Right renal pelvis (tissue), 4 donors: ENCODE data around the gene CCDC194. TPM values are rescaled to one million over a fixed set of nuclear protein-coding genes. Genes with fewer than 3 reads are reported as not detected.

ENCODE experiments used
- DNase-seq, 4 donors: peaks; one replicate each; pipeline ENCODE4 v3.0.0-alpha.2; 2013; ENCODE audit warnings: low read depth in 4 of 4, low spot score in 3 of 4, missing footprints in 1 of 4
- polyA plus RNA-seq, 4 donors: library from polyadenylated mRNA; unstranded; fragments of 120-200 nt; gene quantifications; one replicate each; pipeline ENCODE4 v1.2.1, GENCODE V29; 2013; ENCODE audit not compliant: insufficient read length in 4 of 4

The CCDC194 gene
- polyA plus RNA-seq = 1 to 10 TPM in 3 of 4 donors, under 1 TPM in 1; 0.76 to 1.8 (median 1.5) TPM

- no peak for DNase-seq
Observed at GRCh38 chr19:17393914-17394313, at the start of gene CCDC194. CCDC194 (minus strand) TSS chr19:17394196; CDS start chr19:17394158, 38 bp downstream.

GRCh38 chr19:17441241-17442021 lies 47.4 kb upstream of the CCDC194 start:
- DNase-seq = no peak

- DNase-seq = no peak
Observed at GRCh38 chr19:17436874-17437267, 42.9 kb upstream of the CCDC194 start.

GRCh38 chr19:17436094-17436873 lies 42.3 kb upstream of the CCDC194 start:
- DNase-seq = no peak

- no peak for DNase-seq
Observed at GRCh38 chr19:17435218-17435617, 41.2 kb upstream of the CCDC194 start.

- DNase-seq = no peak
Observed at GRCh38 chr19:17431417-17431816, 37.4 kb upstream of the CCDC194 start.

GRCh38 chr19:17429641-17430113 lies 35.7 kb upstream of the CCDC194 start:
- DNase-seq = no peak

- DNase-seq = no peak
Observed at GRCh38 chr19:17424743-17425365, 30.9 kb upstream of the CCDC194 start.

- DNase-seq = no peak
Observed at GRCh38 chr19:17423429-17424208, 29.6 kb upstream of the CCDC194 start.

- no peak for DNase-seq
Observed at GRCh38 chr19:17421942-17422341, 27.9 kb upstream of the CCDC194 start.

- no peak for DNase-seq
Observed at GRCh38 chr19:17420475-17420924, 26.5 kb upstream of the CCDC194 start.

- peak; percentile 98 to 99 (median 98) for DNase-seq
Observed at GRCh38 chr19:17419621-17420474, 25.9 kb upstream of the CCDC194 start, which contains the start of gene MVB12A. MVB12A (plus strand) TSS chr19:17420047; CDS start chr19:17420136, 89 bp downstream.

- DNase-seq = no peak
Observed at GRCh38 chr19:17419154-17419620, 25.2 kb upstream of the CCDC194 start.

GRCh38 chr19:17418710-17419109 lies 24.7 kb upstream of the CCDC194 start:
- DNase-seq = no peak

- no peak for DNase-seq
Observed at GRCh38 chr19:17415121-17415520, 21.1 kb upstream of the CCDC194 start.

- no peak for DNase-seq
Observed at GRCh38 chr19:17414097-17414496, 20.1 kb upstream of the CCDC194 start.

- no peak for DNase-seq
Observed at GRCh38 chr19:17411801-17412200, 17.8 kb upstream of the CCDC194 start.

GRCh38 chr19:17409990-17410389 lies 16.0 kb upstream of the CCDC194 start:
- no peak for DNase-seq

- no peak for DNase-seq
Observed at GRCh38 chr19:17406887-17407196, 12.8 kb upstream of the CCDC194 start.
